ENCODE data around the gene HYDIN. TPM values are rescaled to one million over a fixed set of nuclear protein-coding genes. Genes with fewer than 3 reads are reported as not detected.

HYDIN gene
- total and polyA plus RNA-seq, 12 donors = 0.26 to 5.1 (median 1.6) TPM

GRCh38 chr16:71242601-71243000 lies 12.1 kb upstream of the HYDIN start:
- Histone ChIP-seq H3K4me3 (no peak overlapping the region), H3K27me3 (no peaks in the 10 kb centered on the region), H3K4me1 (replicated peaks in 1 of 2) (no peaks in the 10 kb centered on the region), H3K27ac (no peak overlapping the region), H3K9me3 (replicated peaks in 1 of 3) (no peaks in the 10 kb centered on the region), H3K36me3 (replicated peaks in 1 of 2) (no peaks in the 10 kb centered on the region)
- no peak for DNase-seq
- 33 to 63% (median 48%) methylated on average over 3 of the region's 3 CpGs for WGBS, 4 donors
- intact Hi-C loops (cut with DNase I) = no loop called here
- no peak for TF ChIP-seq POLR2A (IDR thresholded peaks at IDR 0.05)
- TF ChIP-seq, protein P1, sequence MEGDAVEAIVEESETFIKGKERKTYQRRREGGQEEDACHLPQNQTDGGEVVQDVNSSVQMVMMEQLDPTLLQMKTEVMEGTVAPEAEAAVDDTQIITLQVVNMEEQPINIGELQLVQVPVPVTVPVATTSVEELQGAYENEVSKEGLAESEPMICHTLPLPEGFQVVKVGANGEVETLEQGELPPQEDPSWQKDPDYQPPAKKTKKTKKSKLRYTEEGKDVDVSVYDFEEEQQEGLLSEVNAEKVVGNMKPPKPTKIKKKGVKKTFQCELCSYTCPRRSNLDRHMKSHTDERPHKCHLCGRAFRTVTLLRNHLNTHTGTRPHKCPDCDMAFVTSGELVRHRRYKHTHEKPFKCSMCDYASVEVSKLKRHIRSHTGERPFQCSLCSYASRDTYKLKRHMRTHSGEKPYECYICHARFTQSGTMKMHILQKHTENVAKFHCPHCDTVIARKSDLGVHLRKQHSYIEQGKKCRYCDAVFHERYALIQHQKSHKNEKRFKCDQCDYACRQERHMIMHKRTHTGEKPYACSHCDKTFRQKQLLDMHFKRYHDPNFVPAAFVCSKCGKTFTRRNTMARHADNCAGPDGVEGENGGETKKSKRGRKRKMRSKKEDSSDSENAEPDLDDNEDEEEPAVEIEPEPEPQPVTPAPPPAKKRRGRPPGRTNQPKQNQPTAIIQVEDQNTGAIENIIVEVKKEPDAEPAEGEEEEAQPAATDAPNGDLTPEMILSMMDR (IDR thresholded peaks at IDR 0.05) = no peak

DNA sequence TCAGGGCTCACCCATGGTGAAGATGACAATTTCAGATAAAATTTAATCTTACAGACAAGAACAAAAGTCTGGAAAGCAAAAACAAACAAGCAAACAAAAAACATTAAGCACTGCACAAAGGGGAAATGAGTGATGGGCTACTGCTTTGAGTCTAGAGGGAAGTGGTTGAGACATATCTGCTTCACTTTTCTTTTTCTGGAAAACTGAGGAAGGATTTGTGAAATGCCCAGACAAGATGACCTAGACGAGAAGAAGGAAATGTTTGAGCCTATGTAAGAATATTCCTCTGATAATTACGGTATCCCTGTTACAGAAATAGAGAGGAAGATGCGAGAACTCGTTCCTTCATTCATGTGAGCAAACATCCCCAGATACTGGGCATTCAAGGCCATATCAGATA lies 11.5 kb upstream of the HYDIN start:
- intact Hi-C loops (cut with DNase I) = no loop called here
- 67 to 71% (median 69%) methylated on average over 4 of the region's 4 CpGs for WGBS, 4 donors
- DNase-seq = no peak

GRCh38 chr16:71229344-71229743 lies 1.2 kb downstream of the HYDIN start:
- no peak for DNase-seq
- Histone ChIP-seq H3K27me3 (peaks cover 3% of the 10 kb centered on the region), H3K36me3 (replicated peaks in 1 of 2) (no peaks in the 10 kb centered on the region), H3K27ac (no peak overlapping the region), H3K4me3 (no peak overlapping the region), H3K9me3 (replicated peaks in 1 of 3) (no peaks in the 10 kb centered on the region), H3K4me1 (replicated peaks in 1 of 2) (no peaks in the 10 kb centered on the region)
- TF ChIP-seq, protein P1 (IDR thresholded peaks at IDR 0.05) = no peak
- TF ChIP-seq POLR2A (IDR thresholded peaks at IDR 0.05) = no peak
- 93 to 100% (median 98%) methylated on average over 1 of the region's 1 CpG for WGBS, 4 donors
- intact Hi-C loops (cut with DNase I) = no loop called here

More for the DNA sequence above, 11.5 kb upstream of the HYDIN start:
- Histone ChIP-seq H3K4me1 (replicated peaks in 1 of 2) (no peaks in the 10 kb centered on the region), H3K27me3 (no peaks in the 10 kb centered on the region), H3K36me3 (replicated peaks in 1 of 2) (no peaks in the 10 kb centered on the region), H3K9me3 (replicated peaks in 1 of 3) (no peaks in the 10 kb centered on the region), H3K27ac (no peak overlapping the region), H3K4me3 (no peak overlapping the region)
- no peak for TF ChIP-seq POLR2A (IDR thresholded peaks at IDR 0.05)
- TF ChIP-seq, protein P1 (IDR thresholded peaks at IDR 0.05) = no peak

- Histone ChIP-seq H3K36me3 (replicated peaks in 1 of 2) (no peaks in the 10 kb centered on the region), H3K27ac (no peak overlapping the region), H3K27me3 (peaks cover 3% of the 10 kb centered on the region), H3K9me3 (replicated peaks in 1 of 3) (no peaks in the 10 kb centered on the region), H3K4me1 (replicated peaks in 1 of 2) (no peaks in the 10 kb centered on the region), H3K4me3 (no peak overlapping the region)
- intact Hi-C loops (cut with DNase I) = no loop called here
- 65 to 72% (median 68%) methylated on average over 5 of the region's 5 CpGs for WGBS, 4 donors
- no peak for DNase-seq
- TF ChIP-seq POLR2A (IDR thresholded peaks at IDR 0.05) = no peak
- TF ChIP-seq, protein P1 (IDR thresholded peaks at IDR 0.05) = no peak
Measured at GRCh38 chr16:71226229-71227141, 4.0 kb downstream of the HYDIN start.

Data from adrenal gland (tissue), 12 donors.